ENCODE data around the gene PPP1R3A.

DNA sequence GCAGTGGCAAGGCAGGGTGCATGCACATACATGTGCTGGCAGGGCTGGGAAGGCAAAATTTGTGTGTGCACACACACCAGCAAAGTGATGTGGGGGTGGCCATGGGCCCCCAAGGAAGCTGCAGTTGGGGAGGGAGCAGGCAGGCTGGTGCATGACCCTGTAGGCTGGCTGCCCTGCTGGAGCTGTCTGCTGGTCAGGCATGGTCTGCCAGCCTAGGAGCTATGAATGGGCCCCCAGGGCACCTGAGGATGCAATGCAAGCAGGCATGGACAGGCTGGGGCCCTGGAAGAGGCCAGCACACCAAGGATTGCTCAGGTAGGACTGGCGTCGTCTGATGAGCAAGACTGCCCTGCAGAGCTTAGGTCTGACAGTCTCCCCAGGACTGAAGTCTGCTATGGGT, 18.2 kb upstream of the PPP1R3A start:
- no peak for TF ChIP-seq POLR2A (IDR thresholded peaks at IDR 0.05)
- TF ChIP-seq, protein P1, sequence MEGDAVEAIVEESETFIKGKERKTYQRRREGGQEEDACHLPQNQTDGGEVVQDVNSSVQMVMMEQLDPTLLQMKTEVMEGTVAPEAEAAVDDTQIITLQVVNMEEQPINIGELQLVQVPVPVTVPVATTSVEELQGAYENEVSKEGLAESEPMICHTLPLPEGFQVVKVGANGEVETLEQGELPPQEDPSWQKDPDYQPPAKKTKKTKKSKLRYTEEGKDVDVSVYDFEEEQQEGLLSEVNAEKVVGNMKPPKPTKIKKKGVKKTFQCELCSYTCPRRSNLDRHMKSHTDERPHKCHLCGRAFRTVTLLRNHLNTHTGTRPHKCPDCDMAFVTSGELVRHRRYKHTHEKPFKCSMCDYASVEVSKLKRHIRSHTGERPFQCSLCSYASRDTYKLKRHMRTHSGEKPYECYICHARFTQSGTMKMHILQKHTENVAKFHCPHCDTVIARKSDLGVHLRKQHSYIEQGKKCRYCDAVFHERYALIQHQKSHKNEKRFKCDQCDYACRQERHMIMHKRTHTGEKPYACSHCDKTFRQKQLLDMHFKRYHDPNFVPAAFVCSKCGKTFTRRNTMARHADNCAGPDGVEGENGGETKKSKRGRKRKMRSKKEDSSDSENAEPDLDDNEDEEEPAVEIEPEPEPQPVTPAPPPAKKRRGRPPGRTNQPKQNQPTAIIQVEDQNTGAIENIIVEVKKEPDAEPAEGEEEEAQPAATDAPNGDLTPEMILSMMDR (IDR thresholded peaks at IDR 0.05) = no peak

All from lower leg skin (tissue), 3 donors.